ENCODE measurements around the gene DNAJC15.
"Not testable (repeated sequence)": the region's sequence is repeated elsewhere in the genome, so short reads cannot be mapped to it uniquely, and the experiment has no call there.

The DNAJC15 gene

DNA sequence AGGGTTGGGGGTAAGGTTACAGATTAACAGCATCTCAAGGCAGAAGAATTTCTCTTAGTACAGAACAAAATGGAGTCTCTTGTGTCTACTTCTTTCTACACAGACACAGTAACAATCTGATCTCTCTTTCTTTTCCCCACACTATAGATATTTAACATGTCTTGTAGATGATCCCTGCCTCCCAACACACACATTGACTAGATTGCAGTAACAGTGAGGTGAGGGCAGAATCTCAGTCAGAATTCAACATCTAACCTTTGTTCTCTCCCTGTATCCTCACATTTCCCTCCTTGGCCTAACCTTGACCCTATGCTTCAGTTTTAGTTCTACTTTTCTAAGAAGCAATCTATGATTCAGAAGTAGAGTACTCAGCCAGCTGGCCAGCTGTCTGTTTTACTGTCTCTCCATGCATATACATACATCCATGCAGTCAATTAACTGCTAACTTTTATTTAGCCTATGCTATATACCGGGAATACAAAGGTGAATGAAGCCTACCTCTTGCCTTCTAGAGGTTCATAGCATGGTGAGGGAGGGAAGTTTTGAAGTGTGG is 18.1 kb downstream of the DNAJC15 start:
- H3K27ac ChIP-seq: no peak overlapping the region
- ChIA-PET POLR2A (ENCODE audit: low non-redundant PET) (no interaction called here), CTCF (no interaction called here)
- DNase-seq (ENCODE audit: low spot score): no peak
- TF ChIP-seq, protein P1, sequence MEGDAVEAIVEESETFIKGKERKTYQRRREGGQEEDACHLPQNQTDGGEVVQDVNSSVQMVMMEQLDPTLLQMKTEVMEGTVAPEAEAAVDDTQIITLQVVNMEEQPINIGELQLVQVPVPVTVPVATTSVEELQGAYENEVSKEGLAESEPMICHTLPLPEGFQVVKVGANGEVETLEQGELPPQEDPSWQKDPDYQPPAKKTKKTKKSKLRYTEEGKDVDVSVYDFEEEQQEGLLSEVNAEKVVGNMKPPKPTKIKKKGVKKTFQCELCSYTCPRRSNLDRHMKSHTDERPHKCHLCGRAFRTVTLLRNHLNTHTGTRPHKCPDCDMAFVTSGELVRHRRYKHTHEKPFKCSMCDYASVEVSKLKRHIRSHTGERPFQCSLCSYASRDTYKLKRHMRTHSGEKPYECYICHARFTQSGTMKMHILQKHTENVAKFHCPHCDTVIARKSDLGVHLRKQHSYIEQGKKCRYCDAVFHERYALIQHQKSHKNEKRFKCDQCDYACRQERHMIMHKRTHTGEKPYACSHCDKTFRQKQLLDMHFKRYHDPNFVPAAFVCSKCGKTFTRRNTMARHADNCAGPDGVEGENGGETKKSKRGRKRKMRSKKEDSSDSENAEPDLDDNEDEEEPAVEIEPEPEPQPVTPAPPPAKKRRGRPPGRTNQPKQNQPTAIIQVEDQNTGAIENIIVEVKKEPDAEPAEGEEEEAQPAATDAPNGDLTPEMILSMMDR (conservative IDR thresholded peaks at IDR 0.05; ENCODE audit: low read depth): no peak

DNA sequence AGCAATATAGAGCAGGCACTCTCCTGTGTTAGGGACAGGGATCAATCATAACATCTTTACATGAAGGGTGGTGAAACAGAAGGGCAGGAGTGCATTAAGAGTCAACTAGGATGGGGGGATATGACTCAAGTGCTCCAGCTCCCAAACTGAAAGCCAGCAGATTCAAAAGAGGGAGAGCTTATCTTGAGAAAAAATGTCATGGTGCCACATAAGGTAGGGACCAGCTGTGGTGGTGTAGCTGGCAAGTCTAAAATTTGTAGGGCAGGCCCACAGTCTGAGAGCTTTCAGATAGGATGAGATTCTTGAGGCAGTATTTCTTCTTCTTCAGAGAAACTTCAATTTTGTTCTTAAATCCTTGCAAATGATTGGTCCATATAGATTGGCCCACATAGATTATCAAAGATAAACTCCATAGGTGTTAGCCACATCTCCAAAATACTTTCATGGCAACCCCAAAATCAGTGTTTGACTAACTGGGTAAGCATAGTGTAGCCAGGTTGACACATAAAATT is 19.1 kb downstream of the DNAJC15 start:
- H3K27ac ChIP-seq: no peak overlapping the region
- CTCF ChIA-PET: no interaction called here
- DNase-seq (ENCODE audit: low spot score): no peak
- TF ChIP-seq, protein P1 (conservative IDR thresholded peaks at IDR 0.05; ENCODE audit: low read depth): no peak
- POLR2A ChIA-PET (ENCODE audit: low non-redundant PET): no interaction called here

DNA sequence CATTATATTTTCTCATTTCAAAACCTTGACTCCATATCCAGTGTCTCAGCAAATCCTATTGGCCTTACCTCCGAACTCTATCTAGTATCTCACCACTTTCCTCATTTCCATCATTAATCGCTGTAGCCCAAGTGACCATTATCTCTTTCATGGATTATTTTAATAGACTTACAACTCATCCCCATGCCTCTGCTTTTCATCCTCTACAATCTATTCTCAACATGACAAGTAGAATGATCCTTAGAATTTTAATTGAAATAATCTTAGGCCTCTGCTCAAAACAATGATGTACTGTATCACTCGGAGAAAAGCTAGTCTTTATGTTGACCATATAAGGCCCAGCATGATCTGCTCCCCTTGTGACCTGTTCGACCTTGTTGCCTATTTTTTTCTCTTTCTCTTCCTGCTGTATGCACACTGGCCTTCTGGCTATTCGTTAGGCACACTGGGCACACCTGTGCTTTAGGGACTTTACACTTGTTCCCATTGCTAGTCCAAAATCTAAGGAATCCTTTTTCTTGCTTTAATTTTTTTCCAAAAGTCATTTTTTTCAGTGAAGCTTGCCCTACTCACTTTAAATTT is 21.4 kb downstream of the DNAJC15 start:
- DNase-seq (ENCODE audit: low spot score): no peak
- CTCF ChIA-PET: interaction anchor here (0.7 kb wide), 1 partner anchor 34 kb away, joined by 4 read pairs; no protein-coding TSS in a partner anchor

DNA sequence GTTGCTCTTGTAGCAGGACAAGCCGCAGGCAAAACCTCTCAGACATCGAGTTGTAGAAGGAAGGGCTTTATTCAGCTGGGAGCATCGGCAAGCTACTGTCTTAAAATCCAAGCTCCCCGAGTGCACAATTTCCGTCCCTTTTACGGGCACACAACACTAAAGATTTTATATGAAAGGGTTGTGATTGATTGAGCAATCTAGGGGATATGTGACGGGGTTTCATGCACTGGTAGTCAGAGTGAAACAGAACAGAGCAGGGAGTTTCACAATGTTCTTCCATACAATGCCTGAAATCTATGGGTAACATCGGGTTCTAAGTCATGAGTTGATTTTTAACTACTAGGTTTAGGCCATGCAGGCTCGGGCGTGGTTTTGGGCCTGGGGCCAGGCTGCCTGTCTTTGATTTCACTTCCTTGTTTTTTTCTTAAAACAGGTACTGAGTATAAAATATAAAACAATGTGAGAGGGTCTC is 22.0 kb downstream of the DNAJC15 start:
- H3K27ac ChIP-seq; DNase-seq (ENCODE audit: low spot score); POLR2A ChIA-PET (ENCODE audit: low non-redundant PET): not testable (repeated sequence)
- CTCF ChIA-PET: interaction anchor here (0.7 kb wide), 1 partner anchor 33 kb away, joined by 4 read pairs; no protein-coding TSS in a partner anchor

More for the DNA sequence above, 21.4 kb downstream of the DNAJC15 start:
- POLR2A ChIA-PET (ENCODE audit: low non-redundant PET): no interaction called here
- TF ChIP-seq, protein P1 (conservative IDR thresholded peaks at IDR 0.05; ENCODE audit: low read depth): no peak
- no peak overlapping the region for H3K27ac ChIP-seq

DNA sequence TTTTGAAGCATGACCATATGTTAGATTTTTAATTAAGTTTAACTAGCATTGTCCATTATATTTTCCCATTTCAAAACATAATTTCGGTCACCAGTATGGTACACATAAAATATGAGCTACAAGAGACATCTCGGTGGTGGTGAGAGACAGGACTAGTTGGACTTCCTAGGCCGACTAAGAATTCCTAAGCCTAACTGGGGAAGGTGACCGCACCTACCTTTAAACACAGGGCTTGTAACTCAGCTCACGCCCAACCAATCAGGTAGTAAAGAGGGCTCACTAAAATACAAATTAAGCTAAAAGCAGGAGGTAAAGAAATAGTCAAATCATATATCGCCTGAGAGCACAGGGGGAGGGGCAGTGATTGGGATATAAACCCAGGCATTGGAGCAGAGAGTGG is 22.9 kb downstream of the DNAJC15 start:
- POLR2A ChIA-PET (ENCODE audit: low non-redundant PET): no interaction called here
- TF ChIP-seq, protein P1 (conservative IDR thresholded peaks at IDR 0.05; ENCODE audit: low read depth): no peak
- no peak for DNase-seq (ENCODE audit: low spot score)
- no peak overlapping the region for H3K27ac ChIP-seq
- CTCF ChIA-PET: no interaction called here

DNA sequence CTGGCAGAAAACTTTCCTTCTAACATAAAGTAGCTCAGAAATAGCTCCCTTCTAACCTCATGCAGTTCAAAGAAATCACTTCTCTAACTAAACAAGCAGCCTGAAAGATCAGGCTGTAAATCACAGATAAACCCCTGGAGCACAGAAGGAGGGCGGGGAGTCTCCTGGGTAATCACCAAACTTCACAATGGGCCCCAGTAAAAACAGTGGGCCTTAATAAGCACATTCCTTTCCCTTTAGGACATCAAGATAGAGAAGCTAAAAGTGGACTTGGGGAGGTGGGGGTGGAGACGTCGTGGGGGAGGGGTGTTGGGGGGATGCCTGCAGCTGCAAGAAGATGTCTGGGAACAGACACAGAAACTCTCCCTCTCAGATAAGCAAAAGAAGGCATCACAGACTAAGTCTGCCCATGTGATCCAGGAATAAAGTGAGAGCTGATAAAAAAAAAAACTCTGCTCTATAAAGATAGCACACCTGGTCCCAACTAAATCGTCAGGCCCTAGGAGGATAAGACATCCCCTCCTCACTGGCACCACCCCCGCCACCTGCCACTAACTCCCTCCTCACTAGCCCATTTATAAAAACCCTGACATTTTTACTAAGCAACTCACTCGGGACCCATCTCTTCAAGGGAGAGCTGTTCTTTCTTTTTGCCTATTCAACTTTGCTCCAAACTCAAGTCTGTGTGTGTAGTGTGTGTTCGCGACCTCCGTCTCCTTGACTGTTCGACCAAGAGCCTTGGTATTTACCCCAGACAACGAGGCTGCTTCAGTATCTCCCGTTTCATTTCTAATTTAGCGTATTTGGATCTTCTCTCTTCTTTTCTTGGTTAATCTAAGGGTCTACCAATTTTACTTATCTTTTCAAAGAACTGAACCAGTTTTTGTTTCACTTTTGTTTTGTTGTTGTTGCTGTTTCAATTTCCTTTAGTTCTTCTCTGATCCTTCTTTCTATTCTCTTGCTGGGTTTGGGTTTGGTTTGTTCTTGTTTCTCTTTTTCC is 31.7 kb downstream of the DNAJC15 start:
- ChIA-PET CTCF (interaction anchor here (0.6 kb wide), 1 partner anchor 124 kb away, joined by 3 read pairs; no protein-coding TSS in a partner anchor), POLR2A (ENCODE audit: low non-redundant PET) (interaction anchor here (0.5 kb wide), 1 partner anchor 68 kb away, joined by 3 read pairs; no protein-coding TSS in a partner anchor)
- H3K27ac ChIP-seq: no peak overlapping the region
- TF ChIP-seq, protein P1 (conservative IDR thresholded peaks at IDR 0.05; ENCODE audit: low read depth): no peak
- no peak for DNase-seq (ENCODE audit: low spot score)
